Lung (tissue), 12 donors: Measurements from ENCODE around the gene DTNB. TPM values are rescaled to one million over a fixed set of nuclear protein-coding genes. Genes with fewer than 3 reads are reported as not detected.

Source experiments
- ATAC-seq: fragments of 200-7000 bp; cut with Tn5 transposase; one replicate; pipeline ENCODE4 v1.9.1; 2020; ENCODE audit warnings: moderate number of reproducible peaks; ENCODE audit not compliant: insufficient read depth, low FRiP score
- DNase-seq, 3 donors: peaks; one replicate each; pipeline ENCODE4 v3.0.0-alpha.2; 2013 to 2017
- H3K27ac ChIP-seq, 2 donors: one replicate each; pipeline ENCODE4 v1.5.1; 2013; ENCODE audit warnings: mild to moderate bottlenecking in 2 of 2, moderate library complexity in 2 of 2, control low read depth in 1 of 2, inconsistent platforms in 1 of 2, low read depth in 1 of 2, low read length in 1 of 2
- H3K27me3 ChIP-seq, 3 donors: one replicate each; pipeline ENCODE4 v1.5.1; 2013; ENCODE audit warnings: low read length in 2 of 3; ENCODE audit not compliant: control insufficient read depth in 3 of 3, insufficient read depth in 3 of 3
- H3K36me3 ChIP-seq, 4 donors: one replicate each; pipeline ENCODE4 v1.5.1; 2013; ENCODE audit warnings: low read length in 4 of 4, mild to moderate bottlenecking in 1 of 4, moderate library complexity in 1 of 4; ENCODE audit not compliant: control insufficient read depth in 4 of 4, insufficient read depth in 4 of 4
- H3K4me1 ChIP-seq, 5 donors: one replicate each; pipeline ENCODE4 v1.5.1; 2013; ENCODE audit warnings: low read length in 5 of 5, mild to moderate bottlenecking in 2 of 5, moderate library complexity in 1 of 5; ENCODE audit not compliant: control insufficient read depth in 5 of 5, insufficient read depth in 5 of 5
- H3K4me3 ChIP-seq: one replicate; pipeline ENCODE4 v1.5.1; 2013; ENCODE audit warnings: mild to moderate bottlenecking, control low read depth, moderate library complexity
- H3K9ac ChIP-seq, 2 donors: one replicate each; pipeline ENCODE4 v1.5.1; 2013; ENCODE audit warnings: low read length in 2 of 2, control low read depth in 1 of 2; ENCODE audit not compliant: insufficient read depth in 1 of 2
- H3K9me3 ChIP-seq, 4 donors: one replicate each; pipeline ENCODE4 v1.5.1; 2013; ENCODE audit warnings: low read length in 3 of 4, mild to moderate bottlenecking in 1 of 4, moderate library complexity in 1 of 4; ENCODE audit not compliant: control insufficient read depth in 4 of 4, insufficient read depth in 3 of 4
- CTCF ChIP-seq: IDR thresholded peaks from 2 replicates; pipeline ENCODE4 v1.5.1; 2012; ENCODE audit warnings: mild to moderate bottlenecking; ENCODE audit errors: control extremely low read depth, extremely low read depth
- WGBS, 2 donors: extraction: QIAGEN DNeasy Blood & Tissue Kit; methylation state at CpG; one replicate each; pipeline ENCODE4 v1.1.7; 2013; 5-methylcytosine and 5-hydroxymethylcytosine counted together
- polyA plus RNA-seq, 2 donors: library from polyadenylated mRNA; stranded (reverse); fragments of 200-250 nt; gene quantifications; one replicate each; pipeline ENCODE4 v1.2.1, GENCODE V29; 2013
- total RNA-seq, 2 donors: library from RNA; depleted of rRNA in 1 of 2; stranded (reverse); fragments of >200 nt in 1 of 2; gene quantifications; one replicate each; pipeline ENCODE4 v1.2.1, GENCODE V29; 2014 to 2021
- donor health status: control.
- donor health status: control.
- donor health status: Bipolar disorder and iron deficiency.
- donor health status: healthy.
- donor health status: DM: yes; HTN: yes; CAD: no.

The DTNB gene
- total and polyA plus RNA-seq, 4 donors, result 10.1 to 35.2 (median 20.4) TPM

- Histone ChIP-seq H3K4me1 (peaks cover 0 to 5% (median 0%) of the 10 kb centered on the region in 5 donors), H3K36me3 (no peaks in the 10 kb centered on the region), H3K9ac (no peak overlapping the region), H3K27ac (no peak overlapping the region), H3K4me3 (no peak overlapping the region), H3K9me3 (no peaks in the 10 kb centered on the region), H3K27me3 (no peaks in the 10 kb centered on the region)
- TF ChIP-seq CTCF, result no peak
- 65 to 66% methylated on average over 2 of the region's 2 CpGs for WGBS, 2 donors
- ATAC-seq, result no peak
- no peak for DNase-seq
These were observed 124.8 kb downstream of the DTNB start for GRCh38 chr2:25548601-25549000.

- no peaks in the 10 kb centered on the region for H3K9me3 ChIP-seq
- no peaks in the 10 kb centered on the region for H3K36me3 ChIP-seq
- peaks cover 0 to 5% (median 0%) of the 10 kb centered on the region in 5 donors for H3K4me1 ChIP-seq
These were observed 126.5 kb downstream of the DTNB start for GRCh38 chr2:25546852-25547251.

GRCh38 chr2:25545899-25546298 lies 127.5 kb downstream of the DTNB start:
- ATAC-seq, result no peak
- H3K27ac ChIP-seq, result no peak overlapping the region
- no peaks in the 10 kb centered on the region for H3K36me3 ChIP-seq
- no peaks in the 10 kb centered on the region for H3K9me3 ChIP-seq
- DNase-seq, result no peak
- no peak overlapping the region for H3K9ac ChIP-seq
- no peak overlapping the region for H3K4me3 ChIP-seq
- TF ChIP-seq CTCF, result no peak
- peaks cover 0 to 5% (median 0%) of the 10 kb centered on the region in 5 donors for H3K4me1 ChIP-seq
- H3K27me3 ChIP-seq, result no peaks in the 10 kb centered on the region
- WGBS, 2 donors, result 97 to 99% methylated on average over 4 of the region's 4 CpGs

More at GRCh38 chr2:25546852-25547251, 126.5 kb downstream of the DTNB start:
- H3K27me3 ChIP-seq, result no peaks in the 10 kb centered on the region
- no peak for DNase-seq
- no peak overlapping the region for H3K4me3 ChIP-seq
- WGBS, 2 donors, result 99 to 100% methylated on average over 3 of the region's 3 CpGs
- no peak overlapping the region for H3K9ac ChIP-seq
- no peak for TF ChIP-seq CTCF
- ATAC-seq, result no peak
- no peak overlapping the region for H3K27ac ChIP-seq

- Histone ChIP-seq H3K4me1 (peaks cover 0 to 5% (median 0%) of the 10 kb centered on the region in 5 donors), H3K27me3 (no peaks in the 10 kb centered on the region), H3K9me3 (no peaks in the 10 kb centered on the region), H3K4me3 (no peak overlapping the region), H3K27ac (no peak overlapping the region), H3K36me3 (no peaks in the 10 kb centered on the region), H3K9ac (no peak overlapping the region)
- DNase-seq (no peak), ATAC-seq (no peak)
- no peak for TF ChIP-seq CTCF
These were observed 128.9 kb downstream of the DTNB start for GRCh38 chr2:25544445-25544844.
